ENCODE results near the gene ATG14. TPM values are rescaled to one million over a fixed set of nuclear protein-coding genes. Genes with fewer than 3 reads are reported as not detected.

Gene ATG14
- total and polyA plus RNA-seq, 2 donors (not counting 1 experiment from before 2014, with no cell fraction given): 7.2 to 15.5 TPM

DNA sequence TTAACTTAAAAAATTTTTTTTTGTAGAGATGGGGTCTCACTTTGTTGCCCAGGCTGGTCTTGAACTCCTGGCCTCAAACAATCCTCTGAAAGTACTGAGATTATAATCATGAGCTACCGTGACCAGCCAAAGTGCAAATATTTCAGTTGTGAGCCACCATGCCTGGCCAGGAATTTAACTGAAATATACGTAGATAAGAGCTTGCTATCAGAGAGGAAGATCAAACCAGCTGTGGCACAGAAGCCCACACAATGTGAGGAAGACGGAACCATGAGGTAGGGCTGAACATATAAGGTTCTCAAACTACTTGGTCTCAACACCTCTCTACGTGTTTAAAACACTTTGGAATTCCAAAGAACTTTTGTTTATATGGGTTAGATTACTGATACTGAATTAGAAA lies 29.1 kb downstream of the ATG14 start:
- no peaks in the 10 kb centered on the region for H4K20me1 ChIP-seq (ENCODE audit: control insufficient read depth, insufficient read depth, low read length, poor library complexity, severe bottlenecking)
- H3K4me1 ChIP-seq (ENCODE audit: control insufficient read depth in 2 of 2, insufficient read depth in 2 of 2, low read length in 2 of 2): no peaks in the 10 kb centered on the region
- no peak overlapping the region for H2AFZ ChIP-seq (ENCODE audit: insufficient read depth, low read depth, low read length, poor library complexity, severe bottlenecking)
- Mint-ChIP-seq H3K9me3 (ENCODE audit: insufficient read depth) (no peaks in the 10 kb centered on the region), H3K27me3 (no peaks in the 10 kb centered on the region), H3K27ac (no peak overlapping the region), H3K4me3 (no peak overlapping the region), H3K4me1 (no peaks in the 10 kb centered on the region)
- H3K79me2 ChIP-seq (ENCODE audit: control insufficient read depth, insufficient read depth, low read length): no peaks in the 10 kb centered on the region
- intact Hi-C loops (cut with micrococcal nuclease): no loop called here
- no peak for ATAC-seq (ENCODE audit: low read depth)
- H3K4me3 ChIP-seq (ENCODE audit: control extremely low read depth in 1 of 5, extremely low read depth in 1 of 5, insufficient read depth in 1 of 5, low read depth in 2 of 5, low read length in 4 of 5): no peak overlapping the region
- peaks cover 3 to 45% of the 10 kb centered on the region in 2 experiments for H3K36me3 ChIP-seq (replicated peaks in 1 of 2; ENCODE audit: control extremely low read depth in 1 of 2, control insufficient read depth in 1 of 2, extremely low read depth in 1 of 2, insufficient read depth in 2 of 2, low read length in 1 of 2)
- no peak for TF ChIP-seq EZH2 (IDR thresholded peaks at IDR 0.05; ENCODE audit: borderline replicate concordance, insufficient read depth, low read depth, low read length, poor library complexity, severe bottlenecking)
- TF ChIP-seq, protein P1, sequence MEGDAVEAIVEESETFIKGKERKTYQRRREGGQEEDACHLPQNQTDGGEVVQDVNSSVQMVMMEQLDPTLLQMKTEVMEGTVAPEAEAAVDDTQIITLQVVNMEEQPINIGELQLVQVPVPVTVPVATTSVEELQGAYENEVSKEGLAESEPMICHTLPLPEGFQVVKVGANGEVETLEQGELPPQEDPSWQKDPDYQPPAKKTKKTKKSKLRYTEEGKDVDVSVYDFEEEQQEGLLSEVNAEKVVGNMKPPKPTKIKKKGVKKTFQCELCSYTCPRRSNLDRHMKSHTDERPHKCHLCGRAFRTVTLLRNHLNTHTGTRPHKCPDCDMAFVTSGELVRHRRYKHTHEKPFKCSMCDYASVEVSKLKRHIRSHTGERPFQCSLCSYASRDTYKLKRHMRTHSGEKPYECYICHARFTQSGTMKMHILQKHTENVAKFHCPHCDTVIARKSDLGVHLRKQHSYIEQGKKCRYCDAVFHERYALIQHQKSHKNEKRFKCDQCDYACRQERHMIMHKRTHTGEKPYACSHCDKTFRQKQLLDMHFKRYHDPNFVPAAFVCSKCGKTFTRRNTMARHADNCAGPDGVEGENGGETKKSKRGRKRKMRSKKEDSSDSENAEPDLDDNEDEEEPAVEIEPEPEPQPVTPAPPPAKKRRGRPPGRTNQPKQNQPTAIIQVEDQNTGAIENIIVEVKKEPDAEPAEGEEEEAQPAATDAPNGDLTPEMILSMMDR (IDR thresholded peaks at IDR 0.05): no peak
- H3K27ac ChIP-seq (ENCODE audit: low read length in 2 of 2): no peak overlapping the region
- no peak for DNase-seq
- no peak overlapping the region for H3K4me2 ChIP-seq (replicated peaks; ENCODE audit: low read depth, low read length, poor library complexity, severe bottlenecking)
- ChIA-PET POLR2A (no interaction called here), CTCF (interaction anchor here (1.1 kb wide), 1 partner anchor 10 kb away, joined by 3 read pairs; no protein-coding TSS in a partner anchor)
- WGBS (ENCODE audit: insufficient coverage): 100% methylated on average over 2 of the region's 4 CpGs
- H3K27me3 ChIP-seq (replicated peaks in 1 of 4; ENCODE audit: control extremely low read depth in 1 of 4, control insufficient read depth in 3 of 4, insufficient read depth in 4 of 4, low read length in 3 of 4): no peaks in the 10 kb centered on the region
- H3K9me3 ChIP-seq (ENCODE audit: control extremely low read depth in 1 of 3, control insufficient read depth in 2 of 3, insufficient read depth in 1 of 3, low read length in 2 of 3): no peaks in the 10 kb centered on the region
- H3K9ac ChIP-seq (ENCODE audit: low read length): no peak overlapping the region

DNA sequence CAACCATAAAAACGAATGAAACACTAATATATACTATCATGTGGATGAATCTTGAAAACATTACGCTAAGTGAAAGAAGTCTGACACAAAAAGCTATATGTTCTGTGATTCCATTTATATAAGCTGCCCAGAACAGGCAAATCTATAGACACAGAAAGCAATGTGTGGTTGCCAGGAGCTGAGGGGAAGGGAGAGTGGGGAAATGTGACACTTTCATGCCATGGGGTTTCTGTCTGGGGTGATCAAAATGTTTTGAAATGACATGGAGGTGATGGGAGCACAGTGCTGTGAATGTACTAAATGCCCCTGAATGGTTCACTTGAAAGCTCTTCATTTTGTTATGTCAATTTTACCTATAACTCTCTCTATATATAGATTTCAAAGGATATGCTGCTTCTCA lies 30.1 kb downstream of the ATG14 start:
- H3K27ac ChIP-seq (ENCODE audit: low read length in 2 of 2): no peak overlapping the region
- H3K27me3 ChIP-seq (replicated peaks in 1 of 4; ENCODE audit: control extremely low read depth in 1 of 4, control insufficient read depth in 3 of 4, insufficient read depth in 4 of 4, low read length in 3 of 4): no peaks in the 10 kb centered on the region
- ATAC-seq (ENCODE audit: low read depth) (no peak), DNase-seq (no peak)
- no peak overlapping the region for H3K4me3 ChIP-seq (ENCODE audit: control extremely low read depth in 1 of 5, extremely low read depth in 1 of 5, insufficient read depth in 1 of 5, low read depth in 2 of 5, low read length in 4 of 5)
- H3K9ac ChIP-seq (ENCODE audit: low read length): no peak overlapping the region
- TF ChIP-seq EZH2 (IDR thresholded peaks at IDR 0.05; ENCODE audit: borderline replicate concordance, insufficient read depth, low read depth, low read length, poor library complexity, severe bottlenecking): no peak
- TF ChIP-seq, protein P1 (IDR thresholded peaks at IDR 0.05): no peak
- peaks cover 5 to 49% of the 10 kb centered on the region in 2 experiments for H3K36me3 ChIP-seq (replicated peaks in 1 of 2; ENCODE audit: control extremely low read depth in 1 of 2, control insufficient read depth in 1 of 2, extremely low read depth in 1 of 2, insufficient read depth in 2 of 2, low read length in 1 of 2)
- WGBS (ENCODE audit: insufficient coverage): no CpG with 5 or more reads among the region's 2 CpGs
- ChIA-PET POLR2A (no interaction called here), CTCF (interaction anchor here (0.6 to 1.1 kb wide), 2 partner anchors 9 to 11 kb away, joined by 4 to 5 read pairs; no protein-coding TSS in a partner anchor)
- H3K4me3 Mint-ChIP-seq: no peak overlapping the region
- H3K79me2 ChIP-seq (ENCODE audit: control insufficient read depth, insufficient read depth, low read length): no peaks in the 10 kb centered on the region
- H3K4me1 Mint-ChIP-seq: no peaks in the 10 kb centered on the region
- no peak overlapping the region for H2AFZ ChIP-seq (ENCODE audit: insufficient read depth, low read depth, low read length, poor library complexity, severe bottlenecking)
- H3K4me1 ChIP-seq (ENCODE audit: control insufficient read depth in 2 of 2, insufficient read depth in 2 of 2, low read length in 2 of 2): no peaks in the 10 kb centered on the region
- H3K9me3 Mint-ChIP-seq (ENCODE audit: insufficient read depth): no peaks in the 10 kb centered on the region
- no peaks in the 10 kb centered on the region for H3K9me3 ChIP-seq (ENCODE audit: control extremely low read depth in 1 of 3, control insufficient read depth in 2 of 3, insufficient read depth in 1 of 3, low read length in 2 of 3)
- no peak overlapping the region for H3K4me2 ChIP-seq (replicated peaks; ENCODE audit: low read depth, low read length, poor library complexity, severe bottlenecking)
- no peaks in the 10 kb centered on the region for H4K20me1 ChIP-seq (ENCODE audit: control insufficient read depth, insufficient read depth, low read length, poor library complexity, severe bottlenecking)
- no peak overlapping the region for H3K27ac Mint-ChIP-seq
- intact Hi-C loops (cut with micrococcal nuclease): no loop called here
- no peaks in the 10 kb centered on the region for H3K27me3 Mint-ChIP-seq
